Left lung (tissue), 10 donors: ENCODE measurements around the gene TTPAL. TPM values are rescaled to one million over a fixed set of nuclear protein-coding genes. Genes with fewer than 3 reads are reported as not detected.

Source experiments
- ATAC-seq: fragments of 200-7000 bp; cut with Tn5 transposase; one replicate; pipeline ENCODE4 v1.9.1; 2020; ENCODE audit warnings: moderate library complexity
- DNase-seq, 4 donors: peaks; one replicate each; pipeline ENCODE4 v3.0.0-alpha.2; 2013 to 2020
- H3K27ac ChIP-seq, 2 donors: fragments of 200-600 bp; sonication (generic) in 1 of 2; one replicate each; pipeline versions ENCODE4 v1.5.0 to v1.8.0; 2020 to 2021
- H3K27me3 ChIP-seq, 2 donors: fragments of 200-600 bp; sonication (generic) in 1 of 2; one replicate each; pipeline versions ENCODE4 v1.5.0 to v1.8.0; 2020 to 2021
- H3K36me3 ChIP-seq, 2 donors: fragments of 200-600 bp; sonication (generic) in 1 of 2; one replicate each; pipeline versions ENCODE4 v1.5.0 to v1.8.0; 2020 to 2021
- H3K4me1 ChIP-seq, 2 donors: fragments of 200-600 bp; one replicate each; pipeline ENCODE4 v1.8.0; 2021
- H3K4me3 ChIP-seq, 2 donors: fragments of 200-600 bp; sonication (generic) in 1 of 2; one replicate each; pipeline versions ENCODE4 v1.5.0 to v1.8.0; 2020 to 2021; ENCODE audit warnings: mild to moderate bottlenecking in 1 of 2
- H3K9me3 ChIP-seq, 2 donors: fragments of 200-600 bp; sonication (generic) in 1 of 2; one replicate each; pipeline versions ENCODE4 v1.5.0 to v1.8.0; 2020 to 2021
- intact Hi-C, 2 donors: fragments of 100-400 bp; cut with DNase I; formaldehyde crosslinking; loops; one replicate each; pipeline versions ENCODE4 v1.11.2 to v1.14.2; 2022
- polyA plus RNA-seq, 6 donors: library from polyadenylated mRNA; unstranded; fragments of 120-200 nt; gene quantifications; one replicate each; pipeline ENCODE4 v1.2.1, GENCODE V29; 2013; ENCODE audit not compliant: insufficient read length in 6 of 6
- total RNA-seq, 2 donors: library from RNA; stranded (reverse); fragmentation: NEBNext Ultra II Directional; extraction: Animal tissue kit (Norgen Biotek cat#: 25700); gene quantifications; one replicate each; pipeline ENCODE4 v1.2.1, GENCODE V29; 2021
- TF ChIP-seq, protein P1 (sequence below), 2 donors: fragments of 200-600 bp; sonication (generic) in 1 of 2; IDR thresholded peaks; one replicate each; pipeline versions ENCODE4 v1.5.0 to v1.8.0; 2021; ENCODE audit warnings: antibody characterized with exemption in 2 of 2
- donor health status: DM: no; HTN: yes; CAD: no.
- donor health status: DM: no; HTN: no; CAD: no.

The TTPAL gene
- total and polyA plus RNA-seq, 8 donors, result 9.0 to 15.1 (median 11.7) TPM

DNA sequence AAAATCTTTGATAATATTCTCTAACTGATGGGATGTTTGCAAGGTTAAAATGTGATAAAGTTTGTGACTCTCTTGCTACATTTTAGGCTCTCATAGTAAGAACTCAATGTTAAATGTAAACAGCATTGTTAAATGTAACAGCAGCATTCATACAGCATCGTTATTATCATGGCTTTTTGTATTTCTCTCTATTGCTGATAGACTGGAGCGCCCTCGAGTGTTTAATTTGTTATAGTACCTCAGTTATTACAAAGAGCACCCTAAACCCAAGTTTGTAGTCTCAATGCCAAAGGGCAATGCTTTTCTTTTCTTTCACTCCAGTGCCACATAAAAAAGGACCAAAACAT is 14.9 kb upstream of the TTPAL start:
- H3K36me3 ChIP-seq, result no peaks in the 10 kb centered on the region
- DNase-seq (peak in 1 of 4 donors; percentile 48), ATAC-seq (peak; percentile 49)
- H3K4me1 ChIP-seq, result no peaks in the 10 kb centered on the region
- H3K27me3 ChIP-seq, result no peaks in the 10 kb centered on the region
- H3K4me3 ChIP-seq, result no peak overlapping the region
- no peaks in the 10 kb centered on the region for H3K9me3 ChIP-seq
- TF ChIP-seq, protein P1, sequence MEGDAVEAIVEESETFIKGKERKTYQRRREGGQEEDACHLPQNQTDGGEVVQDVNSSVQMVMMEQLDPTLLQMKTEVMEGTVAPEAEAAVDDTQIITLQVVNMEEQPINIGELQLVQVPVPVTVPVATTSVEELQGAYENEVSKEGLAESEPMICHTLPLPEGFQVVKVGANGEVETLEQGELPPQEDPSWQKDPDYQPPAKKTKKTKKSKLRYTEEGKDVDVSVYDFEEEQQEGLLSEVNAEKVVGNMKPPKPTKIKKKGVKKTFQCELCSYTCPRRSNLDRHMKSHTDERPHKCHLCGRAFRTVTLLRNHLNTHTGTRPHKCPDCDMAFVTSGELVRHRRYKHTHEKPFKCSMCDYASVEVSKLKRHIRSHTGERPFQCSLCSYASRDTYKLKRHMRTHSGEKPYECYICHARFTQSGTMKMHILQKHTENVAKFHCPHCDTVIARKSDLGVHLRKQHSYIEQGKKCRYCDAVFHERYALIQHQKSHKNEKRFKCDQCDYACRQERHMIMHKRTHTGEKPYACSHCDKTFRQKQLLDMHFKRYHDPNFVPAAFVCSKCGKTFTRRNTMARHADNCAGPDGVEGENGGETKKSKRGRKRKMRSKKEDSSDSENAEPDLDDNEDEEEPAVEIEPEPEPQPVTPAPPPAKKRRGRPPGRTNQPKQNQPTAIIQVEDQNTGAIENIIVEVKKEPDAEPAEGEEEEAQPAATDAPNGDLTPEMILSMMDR (IDR thresholded peaks at IDR 0.05), result peak in 1 of 2 donors; percentile 33
- intact Hi-C loops, result loop anchor here in 1 of 2 donors (5.0 to 10.0 kb wide), 2 partner anchors 73 to 246 kb away; partner anchors contain the start of gene OSER1
- H3K27ac ChIP-seq, result no peak overlapping the region

- ATAC-seq (no peak), DNase-seq (no peak)
- H3K9me3 ChIP-seq, result no peaks in the 10 kb centered on the region
- intact Hi-C loops, result loop anchor here in 1 of 2 donors (5.0 to 10.0 kb wide), 2 partner anchors 74 to 246 kb away; partner anchors contain the start of gene OSER1
- no peaks in the 10 kb centered on the region for H3K27me3 ChIP-seq
- H3K36me3 ChIP-seq, result no peaks in the 10 kb centered on the region
- H3K4me3 ChIP-seq, result no peak overlapping the region
- H3K27ac ChIP-seq, result no peak overlapping the region
- TF ChIP-seq, protein P1 (IDR thresholded peaks at IDR 0.05), result no peak
- H3K4me1 ChIP-seq, result no peaks in the 10 kb centered on the region
Observed at GRCh38 chr20:44461142-44461802, 14.4 kb upstream of the TTPAL start.

GRCh38 chr20:44461803-44462174 is 13.9 kb upstream of the TTPAL start:
- H3K4me3 ChIP-seq, result no peak overlapping the region
- ATAC-seq (no peak), DNase-seq (no peak)
- intact Hi-C loops, result loop anchor here in 1 of 2 donors (5.0 to 10.0 kb wide), 2 partner anchors 74 to 247 kb away; partner anchors contain the start of gene OSER1
- TF ChIP-seq, protein P1 (IDR thresholded peaks at IDR 0.05), result no peak
- no peaks in the 10 kb centered on the region for H3K27me3 ChIP-seq
- H3K36me3 ChIP-seq, result no peaks in the 10 kb centered on the region
- no peaks in the 10 kb centered on the region for H3K9me3 ChIP-seq
- H3K27ac ChIP-seq, result no peak overlapping the region
- no peaks in the 10 kb centered on the region for H3K4me1 ChIP-seq

- Histone ChIP-seq H3K36me3 (no peaks in the 10 kb centered on the region), H3K4me3 (no peak overlapping the region), H3K4me1 (no peaks in the 10 kb centered on the region), H3K9me3 (no peaks in the 10 kb centered on the region), H3K27ac (no peak overlapping the region), H3K27me3 (no peaks in the 10 kb centered on the region)
- intact Hi-C loops, result loop anchor here in 1 of 2 donors (5.0 to 10.0 kb wide), 2 partner anchors 76 to 249 kb away; partner anchors contain the start of gene OSER1
- ATAC-seq (no peak), DNase-seq (no peak)
- TF ChIP-seq, protein P1 (IDR thresholded peaks at IDR 0.05), result no peak
Observed at GRCh38 chr20:44463466-44463865, 12.2 kb upstream of the TTPAL start.

DNA sequence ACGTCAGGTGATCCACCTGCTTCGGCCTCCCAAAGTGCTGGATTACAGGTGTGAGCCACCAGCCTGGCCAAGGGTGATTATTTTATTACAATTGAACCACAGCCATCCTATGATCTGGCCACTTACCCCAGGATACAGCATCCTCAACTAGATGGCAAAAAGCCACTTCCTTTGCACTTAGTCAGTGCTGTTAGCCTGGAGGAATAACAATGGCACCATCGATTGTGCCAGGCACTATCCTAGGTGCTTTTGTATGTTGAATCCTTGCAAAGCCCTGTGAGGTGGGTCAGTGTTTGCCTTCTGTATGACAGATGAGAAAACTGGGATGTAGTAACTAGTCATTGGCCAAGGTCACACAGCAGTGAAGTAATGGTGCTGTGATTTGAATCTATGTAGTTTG is 11.2 kb upstream of the TTPAL start:
- Histone ChIP-seq H3K27me3 (no peaks in the 10 kb centered on the region), H3K9me3 (no peaks in the 10 kb centered on the region), H3K36me3 (no peaks in the 10 kb centered on the region), H3K4me3 (no peak overlapping the region), H3K4me1 (no peaks in the 10 kb centered on the region), H3K27ac (no peak overlapping the region)
- ATAC-seq (no peak), DNase-seq (no peak)
- TF ChIP-seq, protein P1 (IDR thresholded peaks at IDR 0.05), result no peak
- intact Hi-C loops, result loop anchor here in 1 of 2 donors (5.0 to 10.0 kb wide), 2 partner anchors 77 to 250 kb away; partner anchors contain the start of gene OSER1
